HG03521 (cell line): ENCODE measurements around the gene HAUS8.

Experiments used
- ATAC-seq: cut with Tn5 transposase; IDR thresholded peaks from one replicate; pipeline ENCODE4 v1.9.1; 2021; ENCODE audit warnings: mild to moderate bottlenecking, moderate library complexity; ENCODE audit not compliant: unreplicated experiment

Gene HAUS8

GRCh38 chr19:17075864-17076542 lies 751 bp upstream of the HAUS8 start:
- ATAC-seq, result no peak

GRCh38 chr19:17074634-17075034 lies 618 bp downstream of the HAUS8 start:
- no peak for ATAC-seq

GRCh38 chr19:17073869-17074633 lies 1.2 kb downstream of the HAUS8 start:
- ATAC-seq, result no peak

- ATAC-seq, result no peak
Measured at GRCh38 chr19:17070912-17071311, 4.3 kb downstream of the HAUS8 start.

- ATAC-seq, result no peak
Measured at GRCh38 chr19:17070421-17070820, 4.8 kb downstream of the HAUS8 start.

- no peak for ATAC-seq
Measured at GRCh38 chr19:17069193-17069592, 6.1 kb downstream of the HAUS8 start.

- ATAC-seq, result no peak
Measured at GRCh38 chr19:17063428-17063827, 11.8 kb downstream of the HAUS8 start.

GRCh38 chr19:17061691-17062090 lies 13.6 kb downstream of the HAUS8 start:
- no peak for ATAC-seq

GRCh38 chr19:17061205-17061604 lies 14.0 kb downstream of the HAUS8 start:
- no peak for ATAC-seq

GRCh38 chr19:17060802-17061201 lies 14.4 kb downstream of the HAUS8 start:
- no peak for ATAC-seq

GRCh38 chr19:17058236-17058635 lies 17.0 kb downstream of the HAUS8 start:
- no peak for ATAC-seq

- ATAC-seq, result no peak
Measured at GRCh38 chr19:17055636-17056035, 19.6 kb downstream of the HAUS8 start.

- no peak for ATAC-seq
Measured at GRCh38 chr19:17054746-17055145, 20.5 kb downstream of the HAUS8 start.

GRCh38 chr19:17052439-17052838 lies 22.8 kb downstream of the HAUS8 start:
- no peak for ATAC-seq

- ATAC-seq, result no peak
Measured at GRCh38 chr19:17049711-17050280, 25.5 kb downstream of the HAUS8 start.

GRCh38 chr19:17048885-17049453 lies 26.3 kb downstream of the HAUS8 start:
- no peak for ATAC-seq

- ATAC-seq, result no peak
Measured at GRCh38 chr19:17045907-17046502, 29.2 kb downstream of the HAUS8 start.

GRCh38 chr19:17043744-17044143 lies 31.5 kb downstream of the HAUS8 start:
- ATAC-seq, result no peak

GRCh38 chr19:17041976-17042375 lies 33.3 kb downstream of the HAUS8 start:
- ATAC-seq, result no peak

GRCh38 chr19:17037966-17038500 lies 37.2 kb downstream of the HAUS8 start:
- ATAC-seq, result no peak

- ATAC-seq, result no peak
Measured at GRCh38 chr19:17037184-17037583, 38.1 kb downstream of the HAUS8 start.
